Right lobe of liver (tissue), 6 donors: Measurements from ENCODE around the gene ABHD2. TPM values are rescaled to one million over a fixed set of nuclear protein-coding genes. Genes with fewer than 3 reads are reported as not detected.

Experiments
- ATAC-seq, 4 donors: fragments of 200-7000 bp; cut with Tn5 transposase; one replicate each; pipeline ENCODE4 v1.9.1; 2020; ENCODE audit warnings: mild to moderate bottlenecking in 4 of 4, moderate library complexity in 4 of 4
- DNase-seq, 3 donors: peaks; one replicate each; pipeline ENCODE4 v3.0.0-alpha.2; 2020
- H3K27ac ChIP-seq, 3 donors: fragments of 200-600 bp; one replicate each; pipeline ENCODE4 v1.8.0; 2022
- H3K27me3 ChIP-seq, 2 donors: fragments of 200-600 bp; one replicate each; pipeline ENCODE4 v1.8.0; 2022
- H3K36me3 ChIP-seq, 4 donors: fragments of 200-600 bp; sonication (generic) in 1 of 4; one replicate each; pipeline versions ENCODE4 v1.5.1 to v1.8.0; 2017 to 2022; ENCODE audit warnings: control low read depth in 1 of 4
- H3K4me1 ChIP-seq, 4 donors: fragments of 200-600 bp; sonication (generic) in 1 of 4; one replicate each; pipeline versions ENCODE4 v1.5.1 to v1.8.0; 2017 to 2022; ENCODE audit warnings: control low read depth in 1 of 4
- H3K4me3 ChIP-seq, 3 donors: fragments of 200-600 bp; one replicate each; pipeline ENCODE4 v1.8.0; 2022
- H3K9me3 ChIP-seq, 4 donors: fragments of 200-600 bp; sonication (generic) in 1 of 4; one replicate each; pipeline versions ENCODE4 v1.5.1 to v1.8.0; 2017 to 2022; ENCODE audit warnings: control low read depth in 1 of 4
- CTCF ChIP-seq, 4 donors: fragments of 200-600 bp in 3 of 4; fragments of 450-650 bp in 1 of 4; IDR thresholded peaks; one replicate each; pipeline versions ENCODE4 v1.5.1 to v1.8.0; 2016 to 2022; ENCODE audit warnings: antibody characterized with exemption in 4 of 4, mild to moderate bottlenecking in 2 of 4
- POLR2A ChIP-seq: fragments of 450-650 bp; IDR thresholded peaks from one replicate; pipeline ENCODE4 v1.6.1; 2017; ENCODE audit warnings: antibody characterized with exemption, mild to moderate bottlenecking
- WGBS: methylation state at CpG from one replicate; pipeline ENCODE4 v1.1.6; 2018; ENCODE audit warnings: low coverage, low lambda C conversion rate; ENCODE audit not compliant: insufficient coverage; ENCODE audit errors: missing lambda C conversion rate; 5-methylcytosine and 5-hydroxymethylcytosine counted together
- intact Hi-C, 2 donors: fragments of 100-400 bp; cut with DNase I; formaldehyde crosslinking; loops; one replicate each; pipeline versions ENCODE4 v1.11.2 to v1.14.1; 2022
- total RNA-seq, 6 experiments: library from RNA; depleted of rRNA in 2 of 6; stranded (reverse); fragments of >200 nt in 2 of 6; fragmentation: NEBNext Ultra II Directional in 3 of 6; extraction: Animal tissue kit (Norgen Biotek cat#: 25700) in 3 of 6; gene quantifications; one replicate each; pipeline versions ENCODE4 v1.1.0 to v1.2.4, GENCODE V29; 2016 to 2023
- donor health status: DM: no; HTN: yes; CAD: no.
- donor health status: DM: no; HTN: no; CAD: no.
- donor health status: DM: no; HTN: no; CAD: no.
- donor health status: DM: no; HTN: yes; CAD: no.
- donor health status: DM: no; HTN: yes; CAD: no.

The ABHD2 gene
- total RNA-seq, 6 experiments from 2014 or later = 136 to 392 (median 315) TPM

- Histone ChIP-seq H3K9me3 (no peaks in the 10 kb centered on the region), H3K27me3 (no peaks in the 10 kb centered on the region), H3K36me3 (peaks cover 10 to 93% (median 59%) of the 10 kb centered on the region in 4 donors), H3K27ac (no peak overlapping the region), H3K4me3 (no peak overlapping the region), H3K4me1 (peaks cover 0 to 14% (median 0%) of the 10 kb centered on the region in 4 donors)
- DNase-seq (no peak), ATAC-seq (no peak)
- TF ChIP-seq CTCF (IDR thresholded peaks at IDR 0.05) = no peak
- intact Hi-C loops = no loop called here
- WGBS = 86% methylated on average over 3 of the region's 3 CpGs
Observed at GRCh38 chr15:89192766-89193165, 104.5 kb downstream of the ABHD2 start.

GRCh38 chr15:89194608-89195007, 106.4 kb downstream of the ABHD2 start:
- TF ChIP-seq POLR2A (no peak), CTCF (IDR thresholded peaks at IDR 0.05) (no peak)
- H3K4me1 ChIP-seq = peaks cover 0 to 5% (median 0%) of the 10 kb centered on the region in 4 donors
- H3K27ac ChIP-seq = no peak overlapping the region
- H3K4me3 ChIP-seq = no peak overlapping the region
- 89% methylated on average over 4 of the region's 4 CpGs for WGBS
- intact Hi-C loops = no loop called here
- DNase-seq = no peak
- H3K9me3 ChIP-seq = no peaks in the 10 kb centered on the region
- H3K27me3 ChIP-seq = no peaks in the 10 kb centered on the region
- H3K36me3 ChIP-seq = peaks cover 10 to 91% (median 56%) of the 10 kb centered on the region in 4 donors
- no peak for ATAC-seq

- no peaks in the 10 kb centered on the region for H3K9me3 ChIP-seq
- no peaks in the 10 kb centered on the region for H3K27me3 ChIP-seq
- H3K4me1 ChIP-seq = peaks cover 0 to 5% (median 0%) of the 10 kb centered on the region in 4 donors
- DNase-seq (peak in 1 of 3 donors; percentile 25), ATAC-seq (no peak)
- no peak overlapping the region for H3K4me3 ChIP-seq
- no peak overlapping the region for H3K27ac ChIP-seq
- intact Hi-C loops = no loop called here
- peaks cover 5 to 89% (median 51%) of the 10 kb centered on the region in 4 donors for H3K36me3 ChIP-seq
- 83% methylated on average over 5 of the region's 8 CpGs for WGBS
- no peak for TF ChIP-seq CTCF (IDR thresholded peaks at IDR 0.05)
- TF ChIP-seq POLR2A = no peak
Observed at GRCh38 chr15:89195836-89196235, 107.6 kb downstream of the ABHD2 start.

- H3K27me3 ChIP-seq = no peaks in the 10 kb centered on the region
- ATAC-seq = peak in 3 of 4 donors; percentile 15 to 30 (median 26)
- peaks cover 5 to 86% (median 49%) of the 10 kb centered on the region in 4 donors for H3K36me3 ChIP-seq
- no peaks in the 10 kb centered on the region for H3K9me3 ChIP-seq
- H3K4me1 ChIP-seq = peaks cover 0 to 5% (median 0%) of the 10 kb centered on the region in 4 donors
- TF ChIP-seq POLR2A (no peak), CTCF (IDR thresholded peaks at IDR 0.05) (no peak)
- no peak overlapping the region for H3K4me3 ChIP-seq
- WGBS = 55% methylated on average over 1 of the region's 6 CpGs
- no peak overlapping the region for H3K27ac ChIP-seq
- intact Hi-C loops = no loop called here
- DNase-seq = no peak
Observed at GRCh38 chr15:89196241-89196640, 108.0 kb downstream of the ABHD2 start.

- Histone ChIP-seq H3K9me3 (no peaks in the 10 kb centered on the region), H3K4me3 (no peak overlapping the region), H3K36me3 (peaks cover 3 to 81% (median 44%) of the 10 kb centered on the region in 4 donors), H3K27me3 (no peaks in the 10 kb centered on the region), H3K4me1 (peaks cover 0 to 5% (median 0%) of the 10 kb centered on the region in 4 donors), H3K27ac (no peak overlapping the region)
- no peak for ATAC-seq
- intact Hi-C loops = no loop called here
- TF ChIP-seq POLR2A = no peak
- no peak for TF ChIP-seq CTCF (IDR thresholded peaks at IDR 0.05)
- peak in 1 of 3 donors; percentile 46 for DNase-seq
- WGBS = 54% methylated on average over 1 of the region's 7 CpGs
Observed at GRCh38 chr15:89196994-89197393, 108.7 kb downstream of the ABHD2 start.
